HepG2 (cell line): Measurements from ENCODE around the gene NMRAL1. TPM values are rescaled to one million over a fixed set of nuclear protein-coding genes. Genes with fewer than 3 reads are reported as not detected.

Experiments
- HOXA7 ChIP-seq: sonication (generic); formaldehyde crosslinking; IDR thresholded peaks from 2 replicates; pipeline ENCODE4 v1.8.1; 2022; ENCODE audit warnings: mild to moderate bottlenecking, missing genetic modification reagents, moderate library complexity
- HOXD1 ChIP-seq: sonication (generic); formaldehyde crosslinking; IDR thresholded peaks from 2 replicates; pipeline ENCODE4 v1.5.0; 2020; ENCODE audit warnings: missing genetic modification reagents
- IKZF4 ChIP-seq: sonication (generic); formaldehyde crosslinking; IDR thresholded peaks from 2 replicates; pipeline ENCODE4 v1.5.1; 2020; ENCODE audit warnings: borderline replicate concordance, mild to moderate bottlenecking, low read depth, missing genetic modification reagents; ENCODE audit errors: not compliant biosample characterization
- KDM2A ChIP-seq: sonication (generic); formaldehyde crosslinking; IDR thresholded peaks from 2 replicates; pipeline ENCODE4 v1.4.0; 2020; ENCODE audit warnings: low read depth, missing genetic modification reagents, borderline replicate concordance
- NFKBIZ ChIP-seq: IDR thresholded peaks from 2 replicates; pipeline ENCODE4 v1.6.1; 2018; ENCODE audit warnings: missing genetic modification reagents, missing compliant biosample characterization
- NONO ChIP-seq, 2 experiments: fragments of 450-650 bp in 1 of 2; sonication (generic) in 1 of 2; formaldehyde crosslinking in 1 of 2; IDR thresholded peaks in 1 of 2; conservative IDR thresholded peaks in 1 of 2; 2 replicates each; pipeline versions ENCODE4 v1.6.1 to v1.8.0; 2017 to 2022; ENCODE audit warnings: mild to moderate bottlenecking in 1 of 2, missing genetic modification reagents in 1 of 2, moderate library complexity in 1 of 2
- PTBP1 ChIP-seq: fragments of 200-400 bp; formaldehyde crosslinking; IDR thresholded peaks from 2 replicates; pipeline ENCODE4 v1.6.1; 2018; ENCODE audit warnings: low read length, low read depth; ENCODE audit not compliant: poor library complexity, severe bottlenecking
- SAP130 ChIP-seq: IDR thresholded peaks from 2 replicates; pipeline ENCODE4 v1.6.1; 2016; ENCODE audit warnings: low read depth
- STAT6 ChIP-seq: sonication (generic); formaldehyde crosslinking; IDR thresholded peaks from 2 replicates; pipeline ENCODE4 v1.4.0; 2020; ENCODE audit warnings: missing genetic modification reagents, mild to moderate bottlenecking, borderline replicate concordance
- THAP11 ChIP-seq: IDR thresholded peaks from 2 replicates; pipeline ENCODE4 v1.6.1; 2016; ENCODE audit warnings: missing biosample characterization, missing genetic modification reagents
- THYN1 ChIP-seq: sonication (generic); formaldehyde crosslinking; IDR thresholded peaks from 2 replicates; pipeline ENCODE4 v1.8.1; 2023; ENCODE audit warnings: low read depth, mild to moderate bottlenecking, moderate library complexity, missing genetic modification reagents, borderline replicate concordance
- ZC3H4 ChIP-seq: sonication (generic); formaldehyde crosslinking; IDR thresholded peaks from 2 replicates; pipeline ENCODE4 v1.4.0; 2020; ENCODE audit warnings: missing genetic modification reagents, borderline replicate concordance
- ZMAT5 ChIP-seq: sonication (generic); formaldehyde crosslinking; IDR thresholded peaks from 2 replicates; pipeline ENCODE4 v1.5.0; 2020; ENCODE audit warnings: mild to moderate bottlenecking, low read depth, missing genetic modification reagents, borderline replicate concordance
- ZNF335 ChIP-seq: sonication (generic); formaldehyde crosslinking; IDR thresholded peaks from 2 replicates; pipeline ENCODE4 v1.4.0; 2020; ENCODE audit warnings: missing genetic modification reagents
- ZNF468 ChIP-seq: sonication (generic); formaldehyde crosslinking; IDR thresholded peaks from 2 replicates; pipeline ENCODE4 v1.8.0; 2022; ENCODE audit warnings: mild to moderate bottlenecking, moderate library complexity, missing genetic modification reagents
- ZNF615 ChIP-seq: sonication (generic); formaldehyde crosslinking; IDR thresholded peaks from 2 replicates; pipeline ENCODE4 v1.5.0; 2020; ENCODE audit warnings: mild to moderate bottlenecking, missing genetic modification reagents, borderline replicate concordance
- ZNF646 ChIP-seq: sonication (generic); formaldehyde crosslinking; IDR thresholded peaks from 2 replicates; pipeline ENCODE4 v1.9.0; 2021; ENCODE audit warnings: mild to moderate bottlenecking, missing genetic modification reagents
- ZNF775 ChIP-seq: sonication (generic); formaldehyde crosslinking; IDR thresholded peaks from 2 replicates; pipeline ENCODE4 v1.4.0; 2020; ENCODE audit warnings: missing genetic modification reagents, mild to moderate bottlenecking, moderate library complexity, borderline replicate concordance
- polyA plus RNA-seq, 8 experiments: library from polyadenylated mRNA; depleted of rRNA in 3 of 8; stranded (reverse) in 7 of 8; unstranded in 1 of 8; fragments of >200 nt; fragmentation: Illumina TruSeq in 4 of 8; extraction: Trizol in 4 of 8; gene quantifications; 2 replicates each; pipeline versions ENCODE4 v1.2.1 to v1.2.3, GENCODE V29; 2011 to 2016; ENCODE audit warnings: low read depth in 4 of 8, missing spikeins in 1 of 8, mixed read lengths in 1 of 8; ENCODE audit not compliant: insufficient read depth in 1 of 8
- total RNA-seq, 5 experiments: library from RNA; depleted of rRNA; stranded (reverse); fragments of >200 nt; fragmentation: Illumina TruSeq; extraction: Trizol; gene quantifications; 2 replicates each; pipeline ENCODE4 v1.2.3, GENCODE V29; 2016; ENCODE audit warnings: low read depth in 1 of 5
- TF ChIP-seq, protein P1 (sequence below): sonication (generic); formaldehyde crosslinking; IDR thresholded peaks from 2 replicates; pipeline ENCODE4 v1.4.0; 2020; ENCODE audit warnings: mild to moderate bottlenecking, missing genetic modification reagents

The NMRAL1 gene
- total and polyA plus RNA-seq, 2 of the 13 experiments (the other 11 are each of a cell fraction or from before 2014, with no cell fraction given): 30.8 to 33.1 TPM

GRCh38 chr16:4426021-4426684 is 48.3 kb downstream of the NMRAL1 start (continued):
- TF ChIP-seq ZNF646 (no peak), NFKBIZ (CRISPR knock-in tag) (no peak; the same call in 1 of the 2 replicates), THAP11 (CRISPR knock-in tag) (no peak), SAP130 (CRISPR knock-in tag) (peak; percentile 91), ZNF335 (CRISPR knock-in tag) (0 out of 2 replicates have a peak, but pooled peaks have one; percentile 60), PTBP1 (no peak), ZMAT5 (CRISPR knock-in tag) (no peak), NONO (IDR thresholded peaks at IDR 0.05) (no peak), NONO (CRISPR knock-in tag; conservative IDR thresholded peaks at IDR 0.05) (no peak; the same call in 1 of the 2 replicates), STAT6 (CRISPR knock-in tag) (no peak), THYN1 (CRISPR knock-in tag) (0 out of 2 replicates have a peak, but pooled peaks have one; percentile 85), KDM2A (no peak), ZC3H4 (CRISPR knock-in tag) (peak; percentile 45; the same call in 1 of the 2 replicates), HOXD1 (CRISPR knock-in tag) (no peak), ZNF615 (CRISPR knock-in tag) (no peak), ZNF775 (CRISPR knock-in tag) (no peak), HOXA7 (CRISPR knock-in tag) (no peak), ZNF468 (CRISPR knock-in tag) (peak; percentile 84; the same call in 1 of the 2 replicates), IKZF4 (CRISPR knock-in tag) (no peak)
- TF ChIP-seq, protein P1, sequence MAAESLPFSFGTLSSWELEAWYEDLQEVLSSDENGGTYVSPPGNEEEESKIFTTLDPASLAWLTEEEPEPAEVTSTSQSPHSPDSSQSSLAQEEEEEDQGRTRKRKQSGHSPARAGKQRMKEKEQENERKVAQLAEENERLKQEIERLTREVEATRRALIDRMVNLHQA (CRISPR knock-in tag): no peak
